ENCODE measurements around the gene C20orf202.
"Not testable (repeated sequence)": the region's sequence is repeated elsewhere in the genome, so short reads cannot be mapped to it uniquely, and the experiment has no call there.

C20orf202 gene

GRCh38 chr20:1207293-1207878, 4.1 kb downstream of the C20orf202 start:
- peaks cover 23 to 47% of the 10 kb centered on the region in 2 donors for H3K27me3 Mint-ChIP-seq
- H3K9me3 Mint-ChIP-seq = no peaks in the 10 kb centered on the region
- H3K4me3 Mint-ChIP-seq = no peak overlapping the region
- ATAC-seq (replicated peaks) (no peak), DNase-seq (no peak)
- no peak overlapping the region for H3K27ac Mint-ChIP-seq
- H3K4me1 Mint-ChIP-seq = no peaks in the 10 kb centered on the region
- H3K36me3 Mint-ChIP-seq = no peaks in the 10 kb centered on the region

GRCh38 chr20:1209447-1210387, 6.5 kb downstream of the C20orf202 start:
- H3K9me3 Mint-ChIP-seq = no peaks in the 10 kb centered on the region
- H3K4me1 Mint-ChIP-seq = peaks cover 3 to 7% of the 10 kb centered on the region in 2 donors
- peaks cover 29 to 59% of the 10 kb centered on the region in 2 donors for H3K27me3 Mint-ChIP-seq
- H3K4me3 Mint-ChIP-seq = no peak overlapping the region
- no peaks in the 10 kb centered on the region for H3K36me3 Mint-ChIP-seq
- H3K27ac Mint-ChIP-seq = no peak overlapping the region
- DNase-seq = no peak
- ATAC-seq (replicated peaks) = no peak

- H3K27ac Mint-ChIP-seq = no peak overlapping the region
- peaks cover 6 to 9% of the 10 kb centered on the region in 2 donors for H3K4me1 Mint-ChIP-seq
- no peak overlapping the region for H3K4me3 Mint-ChIP-seq
- H3K36me3 Mint-ChIP-seq = no peaks in the 10 kb centered on the region
- H3K9me3 Mint-ChIP-seq = no peaks in the 10 kb centered on the region
- ATAC-seq (replicated peaks) = no peak
- no peak for DNase-seq
- peaks cover 33 to 67% of the 10 kb centered on the region in 2 donors for H3K27me3 Mint-ChIP-seq
Measured at GRCh38 chr20:1210501-1210900, 7.2 kb downstream of the C20orf202 start.

- no peak overlapping the region for H3K4me3 Mint-ChIP-seq
- no peak overlapping the region for H3K27ac Mint-ChIP-seq
- H3K36me3 Mint-ChIP-seq = no peaks in the 10 kb centered on the region
- H3K4me1 Mint-ChIP-seq = peaks cover 8 to 13% of the 10 kb centered on the region in 2 donors
- H3K27me3 Mint-ChIP-seq = peaks cover 42 to 69% of the 10 kb centered on the region in 2 donors
- H3K9me3 Mint-ChIP-seq = no peaks in the 10 kb centered on the region
- DNase-seq (no peak), ATAC-seq (replicated peaks) (no peak)
Measured at GRCh38 chr20:1212023-1212422, 8.8 kb downstream of the C20orf202 start.

GRCh38 chr20:1212607-1213396, 9.5 kb downstream of the C20orf202 start:
- H3K27me3 Mint-ChIP-seq = peaks cover 49 to 68% of the 10 kb centered on the region in 2 donors
- no peaks in the 10 kb centered on the region for H3K36me3 Mint-ChIP-seq
- no peaks in the 10 kb centered on the region for H3K9me3 Mint-ChIP-seq
- no peak overlapping the region for H3K4me3 Mint-ChIP-seq
- H3K4me1 Mint-ChIP-seq = peaks cover 8 to 13% of the 10 kb centered on the region in 2 donors
- peak; percentile 90 to 93 for ATAC-seq (replicated peaks)
- peak; percentile 39 for DNase-seq
- H3K27ac Mint-ChIP-seq = no peak overlapping the region

GRCh38 chr20:1214838-1215261, 11.6 kb downstream of the C20orf202 start:
- H3K4me1 Mint-ChIP-seq = peaks cover 8 to 13% of the 10 kb centered on the region in 2 donors
- H3K27me3 Mint-ChIP-seq = peaks cover 54 to 65% of the 10 kb centered on the region in 2 donors
- ATAC-seq (replicated peaks) = no peak
- no peak for DNase-seq
- no peak overlapping the region for H3K4me3 Mint-ChIP-seq
- no peaks in the 10 kb centered on the region for H3K9me3 Mint-ChIP-seq
- H3K27ac Mint-ChIP-seq = no peak overlapping the region
- H3K36me3 Mint-ChIP-seq = no peaks in the 10 kb centered on the region

- H3K9me3 Mint-ChIP-seq = no peaks in the 10 kb centered on the region
- DNase-seq (no peak), ATAC-seq (replicated peaks) (no peak)
- no peak overlapping the region for H3K4me3 Mint-ChIP-seq
- no peak overlapping the region for H3K27ac Mint-ChIP-seq
- peaks cover 8 to 13% of the 10 kb centered on the region in 2 donors for H3K4me1 Mint-ChIP-seq
- H3K36me3 Mint-ChIP-seq = no peaks in the 10 kb centered on the region
- peaks cover 49 to 61% of the 10 kb centered on the region in 2 donors for H3K27me3 Mint-ChIP-seq
Measured at GRCh38 chr20:1215386-1216170, 12.3 kb downstream of the C20orf202 start.

GRCh38 chr20:1216527-1217427, 13.5 kb downstream of the C20orf202 start:
- H3K4me3 Mint-ChIP-seq; H3K27ac Mint-ChIP-seq; ATAC-seq (replicated peaks); H3K36me3 Mint-ChIP-seq; DNase-seq; H3K9me3 Mint-ChIP-seq: not testable (repeated sequence)
- H3K27me3 Mint-ChIP-seq = peaks cover 41 to 56% of the 10 kb centered on the region in 2 donors
- H3K4me1 Mint-ChIP-seq = peaks cover 8 to 13% of the 10 kb centered on the region in 2 donors

GRCh38 chr20:1222750-1223149, 19.5 kb downstream of the C20orf202 start:
- H3K4me1 Mint-ChIP-seq = peaks cover 3 to 11% of the 10 kb centered on the region in 2 donors
- not testable (repeated sequence) for DNase-seq; H3K36me3 Mint-ChIP-seq; H3K4me3 Mint-ChIP-seq; H3K27ac Mint-ChIP-seq; ATAC-seq (replicated peaks); H3K9me3 Mint-ChIP-seq
- peaks cover 18 to 50% of the 10 kb centered on the region in 2 donors for H3K27me3 Mint-ChIP-seq

- peaks cover 4 to 7% of the 10 kb centered on the region in 2 donors for H3K9me3 Mint-ChIP-seq
- ATAC-seq (replicated peaks) = no peak
- H3K4me3 Mint-ChIP-seq = peak overlapping the region in 1 of 2 donors; percentile 36
- H3K27ac Mint-ChIP-seq = no peak overlapping the region
- H3K4me1 Mint-ChIP-seq = peaks cover 3 to 11% of the 10 kb centered on the region in 2 donors
- H3K36me3 Mint-ChIP-seq = no peaks in the 10 kb centered on the region
- H3K27me3 Mint-ChIP-seq = peaks cover 16 to 53% of the 10 kb centered on the region in 2 donors
- no peak for DNase-seq
Measured at GRCh38 chr20:1224205-1224890, 21.1 kb downstream of the C20orf202 start.

- peak overlapping the region; percentile 80 to 81 for H3K4me3 Mint-ChIP-seq
- peaks cover 4 to 7% of the 10 kb centered on the region in 2 donors for H3K9me3 Mint-ChIP-seq
- no peak for DNase-seq
- H3K36me3 Mint-ChIP-seq = no peaks in the 10 kb centered on the region
- ATAC-seq (replicated peaks) = peak; percentile 41 to 49
- no peak overlapping the region for H3K27ac Mint-ChIP-seq
- H3K4me1 Mint-ChIP-seq = peaks cover 3 to 11% of the 10 kb centered on the region in 2 donors
- peaks cover 21 to 55% of the 10 kb centered on the region in 2 donors for H3K27me3 Mint-ChIP-seq
Measured at GRCh38 chr20:1225263-1225782, 22.1 kb downstream of the C20orf202 start.

Data from stimulated activated naive B cell treated with anti-CD40 and anti-IgM and Interleukin-4, amounts not matched to agents 10 μg/mL and 1 μg/mL and 100 μg/mL, for 72 hours (primary cell).